ENCODE measurements around the gene ARL3.
A peak's percentile ranks its signal among the peaks of the same experiment; 100 is the strongest.
"Not testable (repeated sequence)": the region's sequence is repeated elsewhere in the genome, so short reads cannot be mapped to it uniquely, and the experiment has no call there.

Gene ARL3

DNA sequence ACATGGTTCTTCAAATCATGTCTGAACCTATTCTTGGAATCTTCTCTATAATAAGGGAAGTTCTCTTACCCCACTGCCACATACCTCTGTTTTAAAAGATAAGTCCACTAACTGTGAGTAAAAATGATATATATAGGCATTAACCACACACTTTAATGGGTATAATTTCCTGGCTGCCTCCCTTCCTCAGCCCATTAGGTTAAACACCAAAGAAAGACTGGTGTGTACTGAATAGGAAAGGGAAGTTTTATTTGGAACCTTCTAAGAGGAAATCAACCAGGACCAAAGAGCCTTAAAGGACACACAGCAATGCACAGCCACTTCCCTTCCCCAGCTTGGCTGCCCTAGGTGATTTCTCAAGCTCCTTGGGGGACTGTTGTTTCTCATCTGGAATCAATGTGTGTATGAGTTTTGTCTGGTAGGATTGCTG, 24.5 kb upstream of the ARL3 start:
- H3K4me3 ChIP-seq (ENCODE audit: low read depth, low read length): no peak overlapping the region

DNA sequence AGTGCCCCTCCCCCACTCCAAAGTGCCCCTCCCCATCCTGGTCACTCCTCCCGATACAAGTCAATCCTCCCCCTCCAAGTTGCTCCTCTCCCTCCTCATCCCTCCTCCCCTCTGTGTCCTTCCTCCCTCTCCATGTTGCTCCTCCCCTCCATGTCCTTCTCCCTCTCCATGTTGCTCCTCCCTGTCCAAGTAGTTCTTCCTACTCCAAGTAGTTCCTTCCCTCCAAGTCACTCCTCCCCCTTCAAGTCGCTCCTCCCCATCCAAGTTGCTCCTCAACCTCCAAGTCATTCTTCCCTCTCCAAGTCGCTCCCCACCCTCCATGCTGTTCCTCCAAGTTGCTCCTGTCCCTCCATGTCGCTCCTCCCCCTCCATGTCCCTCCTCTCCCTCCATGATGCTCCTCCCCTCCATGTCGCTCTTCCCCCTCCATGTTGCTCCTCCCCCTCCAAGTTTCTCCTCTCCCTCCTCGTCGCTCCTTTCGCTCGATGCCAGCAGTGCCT, 20.9 kb upstream of the ARL3 start:
- no peak overlapping the region for H3K4me3 ChIP-seq (ENCODE audit: low read depth, low read length)

DNA sequence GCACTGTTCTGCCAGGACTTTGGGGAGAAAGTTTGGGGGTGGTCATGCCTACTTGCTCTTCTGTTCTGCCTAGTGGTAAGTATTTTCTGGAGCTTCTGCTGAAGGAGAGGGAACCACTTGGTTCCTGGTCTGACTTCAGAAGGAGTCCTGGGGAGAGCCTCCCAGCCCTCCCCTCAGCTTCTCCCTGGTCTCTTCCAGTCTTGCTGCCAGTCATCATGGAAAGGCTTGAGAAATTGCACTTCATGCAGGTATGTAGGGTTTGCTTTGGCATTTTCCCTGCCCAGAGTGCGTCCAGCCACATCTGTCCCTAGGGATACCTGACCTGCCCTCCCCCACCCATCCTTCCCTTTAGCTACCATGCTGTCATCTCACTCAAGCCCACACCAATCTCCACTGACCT, 18.5 kb upstream of the ARL3 start:
- no peak overlapping the region for H3K4me3 ChIP-seq (ENCODE audit: low read depth, low read length)

DNA sequence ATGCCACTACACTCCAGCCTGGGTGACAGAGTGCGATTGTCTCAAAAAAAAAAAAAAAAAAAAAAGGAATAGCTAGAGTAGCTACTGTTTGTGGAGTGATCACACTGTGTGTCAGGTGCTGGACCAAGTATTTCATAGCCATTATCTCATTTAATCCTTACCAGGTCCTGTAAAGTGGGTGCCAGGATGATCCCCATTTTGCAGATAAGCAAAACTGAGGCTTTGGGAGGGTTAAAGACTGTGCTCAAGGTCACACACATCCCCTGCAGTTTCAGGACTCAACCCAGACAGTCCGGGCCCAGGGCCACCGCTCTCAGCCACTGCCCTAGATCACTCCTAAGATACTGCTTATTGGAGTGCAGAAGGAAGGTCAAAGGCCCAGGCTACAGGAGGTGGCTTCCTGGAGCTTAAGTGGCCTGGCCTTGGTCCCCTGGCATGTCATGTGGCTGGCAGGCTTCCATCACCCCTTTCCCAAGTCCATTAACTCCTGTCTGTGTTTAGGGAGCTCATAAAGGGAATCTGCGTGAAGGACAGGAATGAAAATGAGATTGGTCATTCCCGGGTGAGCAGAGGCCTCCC, 17.1 kb upstream of the ARL3 start:
- no peak overlapping the region for H3K4me3 ChIP-seq (ENCODE audit: low read depth, low read length)

DNA sequence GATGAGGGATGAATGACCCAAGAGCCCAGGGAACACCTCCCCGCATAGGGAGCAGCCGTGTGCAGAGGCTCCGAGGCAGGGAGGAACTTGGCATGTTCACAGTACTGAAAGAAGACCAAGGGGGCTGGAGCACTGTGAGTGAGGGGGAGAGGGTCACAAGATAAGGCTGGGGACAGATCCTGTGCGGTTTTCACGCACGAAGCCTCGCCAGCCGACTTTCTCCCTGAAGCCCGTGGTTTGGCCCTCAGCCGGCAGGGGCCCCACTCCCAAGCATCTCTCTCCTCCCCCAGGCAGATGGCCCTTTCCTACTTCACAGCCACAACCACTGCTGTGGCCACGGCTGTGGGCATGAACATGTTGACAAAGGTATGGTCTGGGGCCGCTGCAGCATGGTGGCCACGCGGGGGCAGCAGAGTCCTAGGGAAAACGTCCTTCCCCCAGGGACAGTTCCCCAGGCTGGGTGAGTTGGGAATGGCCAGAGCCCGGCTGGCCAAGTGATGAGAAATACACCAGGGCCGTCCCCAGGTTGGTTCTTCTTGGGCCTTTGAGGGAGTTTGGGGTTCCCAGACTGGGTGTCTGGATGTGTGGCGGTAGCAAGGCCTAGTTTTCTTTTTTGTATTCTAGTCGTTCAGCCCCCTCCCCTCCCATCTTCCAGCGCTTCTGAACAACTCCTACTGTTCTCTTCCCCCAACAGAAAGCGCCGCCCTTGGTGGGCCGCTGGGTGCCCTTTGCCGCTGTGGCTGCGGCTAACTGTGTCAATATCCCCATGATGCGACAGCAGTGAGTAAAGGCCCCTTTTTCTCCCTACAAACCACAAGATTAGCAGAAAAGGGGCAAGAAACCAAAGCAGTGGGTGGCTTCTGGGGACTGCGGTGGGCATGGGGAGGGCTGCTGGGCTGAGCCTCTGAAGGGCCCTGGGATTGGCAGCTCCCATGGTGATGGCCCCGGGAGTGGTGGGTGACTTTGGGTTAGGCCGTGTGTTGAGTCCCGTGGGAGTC, 15.1 kb upstream of the ARL3 start:
- no peak overlapping the region for H3K4me3 ChIP-seq (ENCODE audit: low read depth, low read length)

DNA sequence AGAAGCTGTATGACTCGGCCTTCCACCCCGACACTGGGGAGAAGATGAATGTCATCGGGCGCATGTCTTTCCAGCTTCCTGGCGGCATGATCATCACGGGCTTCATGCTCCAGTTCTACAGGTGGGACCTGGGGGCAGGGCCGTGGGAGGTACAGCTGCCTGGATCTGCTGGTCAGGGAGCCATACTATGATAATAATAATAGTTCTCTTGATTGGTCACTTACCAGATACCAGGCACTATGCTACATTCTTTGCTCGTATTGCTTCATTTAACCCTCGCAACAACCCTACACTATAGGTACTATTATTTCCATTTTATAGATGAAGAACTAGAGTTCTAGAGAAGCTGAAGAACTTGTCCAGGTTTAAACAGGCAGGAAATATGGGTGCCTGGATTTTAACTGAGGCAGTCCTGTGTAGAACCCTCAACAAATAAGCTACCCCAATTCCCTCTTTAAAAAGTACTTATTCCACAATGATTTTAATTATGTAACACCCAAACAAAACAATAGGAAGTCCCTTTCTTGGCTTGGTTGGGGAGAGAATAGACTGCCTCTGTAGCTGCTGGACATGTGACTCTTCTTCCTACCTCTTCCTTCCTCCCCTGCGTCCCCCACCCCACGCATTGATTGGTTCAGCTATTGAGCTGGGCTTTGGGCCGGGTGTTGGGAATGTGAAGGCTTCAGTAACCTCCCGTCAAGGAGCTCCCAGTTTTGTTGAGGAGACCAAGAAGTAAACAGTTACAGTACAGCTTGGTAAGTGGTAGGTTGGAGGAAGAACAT, 13.0 kb upstream of the ARL3 start:
- H3K4me3 ChIP-seq (ENCODE audit: low read depth, low read length): no peak overlapping the region

DNA sequence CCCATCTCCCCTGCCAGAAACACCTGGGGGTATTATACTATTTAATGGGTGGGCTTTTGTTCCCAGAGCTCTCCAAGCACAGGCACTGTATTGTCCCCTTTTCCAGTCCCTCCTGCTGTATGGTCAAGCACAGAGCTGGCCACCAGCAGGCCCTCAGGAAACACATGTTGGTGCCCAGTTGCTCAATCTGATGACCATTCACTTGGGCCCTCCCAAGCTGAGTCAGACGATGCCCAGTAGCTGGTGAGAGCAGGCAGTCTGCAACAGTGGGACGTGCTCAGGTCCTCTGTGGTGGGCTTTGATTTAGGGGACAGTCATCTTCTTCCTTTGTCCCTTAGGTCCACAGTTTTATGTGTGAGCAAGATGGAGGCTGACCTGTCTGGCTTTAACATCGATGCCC, 12.1 kb upstream of the ARL3 start:
- no peak overlapping the region for H3K4me3 ChIP-seq (ENCODE audit: low read depth, low read length)

DNA sequence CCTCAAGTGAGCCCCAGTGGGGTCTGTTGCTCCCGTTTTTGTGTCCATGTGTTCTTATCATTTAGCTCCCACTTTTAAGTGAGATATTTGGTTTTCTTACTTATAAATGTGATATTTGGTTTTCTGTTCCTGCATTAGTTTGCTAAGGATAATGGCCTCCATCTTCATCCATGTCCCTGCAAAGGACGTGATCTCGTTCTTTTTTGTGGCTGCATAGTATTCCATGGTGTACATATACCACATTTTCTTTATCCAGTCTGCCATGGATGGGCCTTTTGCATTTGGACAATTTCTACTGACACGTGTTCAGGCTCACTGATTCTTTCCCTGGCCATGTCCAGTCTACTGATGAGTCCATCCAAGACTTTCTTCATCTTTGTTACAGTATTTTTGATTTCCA, 9.8 kb upstream of the ARL3 start:
- H3K4me3 ChIP-seq (ENCODE audit: low read depth, low read length): no peak overlapping the region

DNA sequence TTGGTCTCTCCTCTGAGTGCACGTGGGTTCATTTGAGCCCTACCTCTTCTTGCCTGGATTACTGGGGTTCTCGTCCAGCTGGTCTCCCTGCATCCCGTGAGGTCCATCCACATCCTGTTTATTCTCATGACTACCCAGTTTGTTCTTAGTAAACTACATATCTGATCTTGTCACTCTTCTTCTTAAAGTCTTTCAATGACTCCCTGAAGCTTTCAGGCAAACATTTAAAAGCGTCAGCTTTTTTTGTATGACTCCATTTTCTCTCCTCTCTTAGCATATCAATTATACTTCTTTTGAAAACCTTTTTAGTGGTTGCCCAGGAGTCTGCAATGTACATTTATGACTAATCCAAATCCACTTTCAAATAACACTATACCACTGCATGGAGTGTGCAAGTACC, 7.8 kb upstream of the ARL3 start:
- no peak overlapping the region for H3K4me3 ChIP-seq (ENCODE audit: low read depth, low read length)

DNA sequence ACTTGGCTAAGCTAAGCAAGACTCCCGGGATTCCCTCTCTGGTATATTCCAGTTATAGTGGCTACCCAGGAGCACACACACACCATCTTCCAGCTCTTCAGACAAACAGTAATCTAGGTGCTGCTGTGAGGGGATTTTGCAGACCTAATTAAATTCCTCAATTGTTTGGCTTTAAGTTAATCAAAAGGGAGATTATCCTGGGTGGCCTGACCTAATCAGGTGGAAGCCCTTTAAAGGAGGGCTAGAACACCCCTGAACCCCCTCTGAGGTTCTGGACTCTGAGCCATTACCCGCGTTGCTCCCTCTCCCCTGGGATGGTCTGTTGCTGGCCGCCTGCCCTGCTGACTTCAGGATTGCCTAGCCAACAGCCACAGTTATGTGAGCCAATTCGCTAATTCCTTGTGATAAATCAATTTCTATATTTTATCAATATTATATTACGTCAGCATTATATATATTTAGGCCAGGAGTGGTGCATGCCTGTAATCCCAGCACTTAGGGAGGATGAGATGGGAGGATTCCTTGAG, 6.6 kb upstream of the ARL3 start:
- H3K4me3 ChIP-seq (ENCODE audit: low read depth, low read length): no peak overlapping the region

DNA sequence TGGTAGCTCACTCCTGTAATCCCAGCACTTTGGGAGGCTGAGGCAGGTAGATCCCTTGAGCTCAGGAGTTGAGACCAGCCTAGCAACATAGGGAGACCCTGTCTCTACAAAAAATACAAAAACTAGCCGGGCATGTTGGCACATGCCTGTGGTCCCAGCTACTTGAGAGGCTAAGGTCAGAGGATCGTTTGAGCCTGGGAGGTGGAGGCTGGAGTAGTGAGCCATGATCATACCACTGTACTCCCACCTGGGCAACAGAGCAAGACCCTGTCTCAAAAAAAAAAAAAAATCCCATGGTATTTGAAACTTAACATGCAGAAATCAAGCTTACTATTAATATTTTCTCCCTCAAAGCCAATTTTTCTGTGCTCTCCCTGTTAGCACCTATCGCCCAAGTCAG, 6.1 kb upstream of the ARL3 start:
- H3K4me3 ChIP-seq (ENCODE audit: low read depth, low read length): no peak overlapping the region

DNA sequence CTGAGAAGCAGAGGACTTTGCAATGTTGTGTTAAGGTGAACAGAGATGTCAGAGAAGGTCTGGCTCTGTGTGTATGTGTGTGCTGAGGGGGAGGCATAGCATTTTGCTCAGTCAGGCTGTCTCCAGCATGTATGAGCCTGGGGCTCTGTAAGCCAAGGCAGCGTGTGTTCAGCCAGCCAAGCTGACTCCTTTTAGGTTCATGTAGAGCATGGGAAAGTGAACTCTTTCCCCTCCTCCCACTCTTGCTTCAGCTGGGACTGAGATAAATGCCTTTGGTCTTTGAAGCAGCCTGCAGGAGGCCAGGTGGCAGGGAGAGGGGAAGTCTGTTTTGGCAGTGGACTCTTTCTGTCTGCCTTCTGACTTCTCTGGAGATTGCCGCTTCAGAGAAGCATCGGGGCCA, 4.0 kb upstream of the ARL3 start:
- H3K4me3 ChIP-seq (ENCODE audit: low read depth, low read length): no peak overlapping the region

DNA sequence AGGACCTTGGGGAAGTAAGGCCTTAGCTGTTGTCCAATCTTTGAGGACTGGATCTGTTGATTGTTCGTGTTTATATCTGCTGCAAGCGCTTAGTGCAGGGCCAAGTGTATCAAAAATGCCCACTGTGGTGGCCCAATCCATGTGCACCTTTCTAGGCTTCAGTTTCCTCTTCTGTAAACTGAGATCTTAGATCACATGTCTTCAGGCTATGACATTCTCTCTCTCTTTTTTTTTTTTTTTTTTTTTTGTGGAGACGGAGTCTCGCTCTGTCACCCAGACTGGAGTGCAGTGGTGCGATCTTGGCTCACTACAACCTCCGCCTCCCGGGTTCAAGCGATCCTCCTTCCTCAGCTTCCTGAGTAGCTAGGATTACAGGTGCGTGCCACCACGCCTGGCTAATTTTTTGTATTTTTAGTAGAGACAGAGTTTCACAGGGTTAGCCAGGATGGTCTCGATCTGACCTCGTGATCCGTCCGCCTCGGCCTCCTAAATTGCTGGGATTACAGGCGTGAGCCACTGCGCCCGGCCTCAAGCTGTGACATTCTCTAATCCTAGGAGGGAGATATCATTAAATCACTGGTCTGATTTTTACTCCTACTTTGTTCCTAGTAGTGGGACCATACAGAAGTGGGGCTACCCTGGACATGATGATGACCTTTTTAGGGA, 2.8 kb upstream of the ARL3 start:
- H3K4me3 ChIP-seq (ENCODE audit: low read depth, low read length): not testable (repeated sequence)

DNA sequence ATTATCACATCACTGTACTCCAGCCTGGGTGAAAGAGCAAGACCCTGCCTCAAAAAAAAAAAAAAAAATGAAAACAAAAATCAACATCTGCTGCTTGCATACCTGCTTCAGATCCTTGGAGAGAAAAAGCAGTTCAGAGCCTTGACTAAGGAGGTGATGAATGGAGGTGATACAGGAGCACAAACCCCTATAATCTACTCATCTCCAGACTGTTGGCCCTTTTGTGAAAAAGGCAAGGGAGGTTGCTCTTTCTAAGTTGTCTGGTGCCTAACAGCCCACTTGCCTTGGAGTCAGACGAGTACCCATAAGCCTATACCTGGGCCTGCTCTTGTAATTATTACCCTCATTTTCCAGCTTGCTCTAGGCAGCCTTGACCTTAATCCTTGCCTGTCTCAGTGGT, 1.7 kb upstream of the ARL3 start:
- H3K4me3 ChIP-seq (ENCODE audit: low read depth, low read length): no peak overlapping the region

DNA sequence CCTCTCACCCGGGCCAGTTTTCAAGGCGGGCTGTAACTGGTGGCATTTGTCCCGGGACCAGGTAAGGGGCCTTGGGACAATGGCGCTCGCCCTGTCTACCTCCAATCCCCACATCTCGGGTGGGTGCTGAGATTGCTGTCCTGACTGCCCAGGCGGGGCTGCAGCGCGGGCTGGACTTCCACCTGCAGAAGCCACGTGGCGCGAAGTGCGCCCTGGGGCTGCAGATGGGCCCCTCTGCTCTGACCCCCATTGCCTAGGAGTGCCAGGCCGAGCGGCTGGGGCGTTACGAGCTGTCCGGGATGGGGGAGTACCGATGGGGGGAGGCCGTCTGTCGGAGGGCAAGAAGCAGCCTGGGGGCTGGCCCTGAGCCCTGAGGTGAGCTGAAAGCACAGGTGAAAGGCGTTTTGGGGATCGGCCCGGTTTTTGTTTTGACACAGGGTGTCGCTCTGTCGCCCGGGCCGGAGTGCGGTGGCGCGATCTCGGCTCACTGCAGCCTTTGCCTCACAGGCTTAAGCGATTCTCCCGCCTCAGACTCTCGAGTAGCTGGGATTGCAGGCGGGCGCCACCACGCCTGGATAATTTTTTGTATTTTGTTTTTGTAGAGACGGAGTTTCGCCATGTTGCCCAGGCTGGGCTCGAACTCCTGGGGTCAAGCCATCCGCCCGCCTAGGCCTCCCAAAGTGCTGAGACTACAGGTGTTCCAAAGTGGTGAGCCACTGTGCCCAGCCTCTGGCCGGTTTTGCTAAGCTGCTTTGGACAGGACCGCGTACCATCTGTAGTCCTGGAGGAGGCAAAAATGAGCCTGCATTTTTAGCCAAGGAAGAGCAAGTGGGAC, 641 bp upstream of the ARL3 start, which contains the start of gene SFXN2:
Gene SFXN2 (plus strand): TSS at position 16 of the 835 bp plus-strand sequence. CDS start 12,001 bp downstream, outside the sequence.
- peak within 1 kb of the TSS; percentile 85 for H3K4me3 ChIP-seq (ENCODE audit: low read depth, low read length)

DNA sequence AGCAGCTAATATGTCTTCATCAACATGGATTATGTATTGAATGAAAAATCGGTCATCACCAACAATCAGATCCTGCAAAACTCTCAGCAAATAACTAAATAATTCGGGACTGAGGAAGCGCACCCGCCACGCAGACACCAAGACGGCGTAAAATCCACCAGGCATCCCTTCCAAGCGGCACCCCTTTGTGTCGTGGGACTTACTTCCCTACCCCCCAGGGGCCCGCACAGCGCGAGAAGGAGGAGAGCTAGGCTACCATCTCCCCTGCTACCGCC, 721 bp downstream of the ARL3 start:
- peak overlapping the region; percentile 63 for H3K4me3 ChIP-seq (ENCODE audit: low read depth, low read length)

DNA sequence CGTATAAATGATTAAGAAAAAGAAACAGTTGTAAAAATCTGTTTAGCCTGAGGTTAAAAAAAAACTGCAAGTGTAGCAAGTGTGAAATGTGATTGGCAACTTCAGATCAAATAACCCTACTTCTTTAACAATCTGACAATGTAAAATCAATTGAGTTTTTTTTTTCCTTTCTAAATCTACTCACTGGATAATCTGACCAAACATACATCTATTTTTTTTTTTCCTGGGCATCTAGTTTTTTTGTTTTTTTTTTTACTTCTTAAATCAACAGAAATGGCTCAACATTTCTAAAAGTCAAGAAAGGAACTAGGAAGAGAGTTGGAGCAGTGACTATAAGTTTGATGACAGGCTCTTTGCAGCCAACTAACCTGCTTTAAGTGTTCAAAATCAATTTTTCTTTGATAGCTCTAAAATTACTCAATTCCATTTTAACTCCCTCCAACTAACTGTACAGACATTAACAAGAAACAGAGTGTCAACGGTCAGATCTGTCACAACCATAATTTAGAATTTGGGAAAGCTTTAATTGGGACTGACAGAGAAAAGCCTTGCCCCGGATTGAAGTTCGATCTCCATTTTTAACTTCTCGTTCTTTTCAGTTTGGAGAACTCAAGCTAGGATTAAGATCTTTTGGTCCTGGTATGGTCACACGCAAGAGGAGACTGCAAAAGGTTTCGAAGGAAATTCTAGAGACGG, 1.2 kb downstream of the ARL3 start:
- peak overlapping the region; percentile 63 for H3K4me3 ChIP-seq (ENCODE audit: low read depth, low read length)

DNA sequence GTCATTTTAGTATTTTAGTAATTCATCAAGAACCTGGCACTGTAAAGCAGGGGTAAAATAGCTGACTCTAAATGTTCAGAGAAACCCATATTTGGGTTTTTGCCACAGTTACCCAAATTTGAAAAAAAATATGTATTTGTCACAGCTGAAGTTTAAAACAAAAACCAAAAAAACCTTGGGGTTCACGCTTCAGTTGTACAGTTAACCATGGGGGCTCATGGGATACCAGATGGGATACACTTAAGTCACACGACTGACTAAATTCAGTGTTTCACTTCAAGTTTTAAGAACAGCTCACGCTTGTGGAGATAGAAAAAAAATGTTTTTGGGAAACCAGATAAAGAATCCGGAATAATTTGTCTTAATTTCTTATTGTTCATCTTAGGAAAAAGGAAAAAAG, 2.1 kb downstream of the ARL3 start:
- H3K4me3 ChIP-seq (ENCODE audit: low read depth, low read length): no peak overlapping the region

DNA sequence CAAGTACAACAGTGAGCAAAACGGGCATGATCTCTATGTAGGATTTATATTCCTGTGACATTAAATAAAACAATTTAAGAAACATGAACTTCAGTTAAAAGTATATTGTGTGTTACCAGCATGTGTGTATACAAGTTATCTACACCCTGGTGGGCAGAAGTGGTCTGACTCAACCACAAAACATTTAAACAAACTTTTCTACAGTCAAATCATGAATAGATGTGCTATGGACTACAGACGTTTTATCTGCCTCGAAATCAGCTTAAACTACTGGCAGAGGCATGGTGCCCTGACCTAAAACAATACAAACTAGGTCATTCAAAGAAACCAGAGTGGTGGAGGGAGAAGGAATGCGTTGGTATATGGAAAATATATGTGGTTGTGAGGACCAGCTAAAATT, 3.6 kb downstream of the ARL3 start:
- no peak overlapping the region for H3K4me3 ChIP-seq (ENCODE audit: low read depth, low read length)
